VCaP (cell line): ENCODE data around the gene MRPL43.

ENCODE experiments used
- H3K27ac ChIP-seq: fragments of 450-650 bp; 2 replicates; pipeline ENCODE4 v1.5.1; 2017
- CTCF ChIP-seq: fragments of 450-650 bp; conservative IDR thresholded peaks from 2 replicates; pipeline ENCODE4 v1.5.1; 2017; ENCODE audit warnings: mild to moderate bottlenecking, moderate library complexity

MRPL43 gene

DNA sequence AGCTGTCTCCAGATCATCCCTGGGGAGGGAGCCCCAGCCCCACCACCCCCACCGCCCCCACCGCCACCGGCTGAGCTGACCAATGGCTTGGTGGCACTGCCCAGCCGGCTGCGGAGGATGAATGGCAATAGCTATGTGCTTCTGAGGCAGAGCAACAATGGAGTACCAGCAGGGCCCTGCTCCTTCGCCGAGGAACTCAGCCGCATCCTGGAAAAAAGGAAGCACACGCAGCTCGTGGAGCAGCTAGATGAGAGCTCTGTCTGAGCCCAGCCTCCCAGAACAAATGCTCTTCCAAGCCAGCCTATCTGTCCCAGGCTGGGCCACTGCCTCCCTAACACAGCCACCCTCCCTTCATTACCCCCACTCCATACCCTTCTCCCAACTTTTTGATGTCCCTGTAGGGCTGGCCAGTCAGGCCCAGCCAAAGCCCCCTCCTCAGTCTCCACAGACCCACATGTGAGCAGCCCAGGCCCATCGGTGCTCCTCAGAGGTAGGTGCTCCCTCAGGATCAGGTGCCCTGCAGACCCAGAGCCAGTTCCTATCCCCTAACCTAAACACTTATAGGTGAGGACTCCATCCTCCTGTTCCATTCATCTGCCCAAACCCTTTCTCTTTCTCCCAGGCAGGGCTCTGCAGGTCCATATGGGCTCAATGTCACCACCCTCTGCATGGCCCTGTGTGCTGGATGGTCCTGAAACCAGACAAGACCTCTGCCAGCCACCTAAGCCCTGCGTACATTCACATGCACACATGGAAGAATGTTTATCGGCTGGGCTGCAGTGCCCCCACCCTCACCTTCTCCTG, 3.2 kb downstream of the MRPL43 start:
- no peak for TF ChIP-seq CTCF
- no peak overlapping the region for H3K27ac ChIP-seq

- H3K27ac ChIP-seq, result no peak overlapping the region
- TF ChIP-seq CTCF, result no peak
These were observed 4.1 kb downstream of the MRPL43 start for GRCh38 chr10:100982916-100983830.

DNA sequence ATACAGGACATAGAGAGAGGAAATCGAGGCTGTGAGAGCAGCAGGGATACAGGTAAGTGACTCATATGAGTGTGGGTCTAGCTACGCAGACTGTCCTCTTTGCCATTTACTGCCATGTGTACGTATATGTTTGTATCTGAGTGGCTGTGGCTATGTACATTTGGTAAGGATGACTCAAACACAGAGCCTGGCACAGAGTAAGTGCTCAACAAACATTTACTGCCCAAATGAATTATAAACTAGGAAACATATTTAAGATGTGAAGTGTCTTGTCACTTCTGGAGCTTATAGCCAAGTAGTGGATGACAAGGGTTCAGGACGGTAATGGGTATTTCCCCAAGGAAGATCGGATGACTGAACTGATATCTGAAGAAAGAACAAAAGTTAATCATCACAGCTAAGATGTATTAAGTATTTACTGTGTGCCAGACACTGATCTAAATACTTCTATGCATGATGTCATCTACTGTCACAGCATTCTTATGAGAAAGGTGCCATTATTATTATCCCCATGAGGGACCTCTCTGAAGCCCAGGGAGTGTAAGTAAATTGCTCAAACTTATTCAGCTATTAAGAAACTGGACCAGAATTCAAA, 6.0 kb downstream of the MRPL43 start:
- no peak overlapping the region for H3K27ac ChIP-seq
- TF ChIP-seq CTCF, result no peak

GRCh38 chr10:100980711-100981110, 6.6 kb downstream of the MRPL43 start:
- H3K27ac ChIP-seq, result no peak overlapping the region
- TF ChIP-seq CTCF, result no peak

GRCh38 chr10:100980311-100980710, 7.0 kb downstream of the MRPL43 start:
- no peak for TF ChIP-seq CTCF
- H3K27ac ChIP-seq, result no peak overlapping the region

- H3K27ac ChIP-seq, result no peak overlapping the region
- TF ChIP-seq CTCF, result no peak
These were observed 7.5 kb downstream of the MRPL43 start for GRCh38 chr10:100979791-100980272.

DNA sequence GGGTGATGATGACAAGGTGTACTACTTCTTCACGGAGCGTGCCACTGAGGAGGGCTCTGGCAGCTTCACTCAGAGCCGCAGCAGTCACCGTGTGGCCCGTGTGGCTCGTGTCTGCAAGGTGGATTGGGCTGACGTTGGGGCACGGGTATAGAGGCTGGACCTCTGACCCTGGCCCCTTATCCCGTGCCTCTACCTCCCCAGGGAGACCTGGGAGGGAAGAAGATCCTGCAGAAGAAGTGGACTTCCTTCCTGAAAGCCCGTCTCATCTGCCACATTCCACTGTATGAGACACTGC, 8.4 kb downstream of the MRPL43 start:
- no peak for TF ChIP-seq CTCF

More for the DNA sequence above, 8.4 kb downstream of the MRPL43 start:
- no peak overlapping the region for H3K27ac ChIP-seq
